Activated CD8-positive, alpha-beta memory T cell treated with anti-CD3 and anti-CD28 coated beads, Interleukin-2, amount 10 ng/mL, durations not matched to agents 7 days and 5 days (primary cell): ENCODE measurements around the gene LRRC75B. TPM values are rescaled to one million over a fixed set of nuclear protein-coding genes. Genes with fewer than 3 reads are reported as not detected.

Source experiments
- ATAC-seq: fragments of 150-1000 bp; cut with Tn5 transposase; one replicate; pipeline ENCODE4 v1.10.0; 2021; ENCODE audit warnings: moderate library complexity
- CTCF ChIA-PET: fragments of 350-600 bp; sonication (Branson Sonifier 250); formaldehyde crosslinking; loops from one replicate; lab custom pipeline; 2021; ENCODE audit warnings: antibody characterized with exemption; lab: Charles Lee
- DNase-seq: peaks from one replicate; pipeline ENCODE4 v3.0.0-alpha.2; 2020
- H3K27ac Mint-ChIP-seq: one replicate; pipeline ENCODE4 v1.8.0; 2021; ENCODE audit warnings: mild to moderate bottlenecking, mixed read lengths
- H3K27me3 Mint-ChIP-seq: one replicate; pipeline ENCODE4 v1.8.0; 2021; ENCODE audit warnings: mixed read lengths
- H3K36me3 Mint-ChIP-seq: one replicate; pipeline ENCODE4 v1.8.0; 2021; ENCODE audit warnings: mild to moderate bottlenecking, mixed read lengths
- H3K4me1 Mint-ChIP-seq: one replicate; pipeline ENCODE4 v1.8.0; 2021; ENCODE audit warnings: mixed read lengths
- H3K4me3 Mint-ChIP-seq: one replicate; pipeline ENCODE4 v1.8.0; 2021; ENCODE audit warnings: mild to moderate bottlenecking, moderate library complexity, mixed read lengths
- H3K9me3 Mint-ChIP-seq: one replicate; pipeline ENCODE4 v1.8.0; 2022; ENCODE audit warnings: low read depth, mixed read lengths
- total RNA-seq, 2 experiments: library from RNA; stranded (reverse); gene quantifications; one replicate each; pipeline ENCODE4 v1.2.3, GENCODE V29; 2021

The LRRC75B gene
- total RNA-seq, 2 experiments from 2014 or later, result 1.6 to 2.1 TPM

- peaks cover 3% of the 10 kb centered on the region for H3K27me3 Mint-ChIP-seq
- H3K9me3 Mint-ChIP-seq, result no peaks in the 10 kb centered on the region
- H3K27ac Mint-ChIP-seq, result no peak overlapping the region
- no peaks in the 10 kb centered on the region for H3K36me3 Mint-ChIP-seq
- DNase-seq, result no peak
- H3K4me1 Mint-ChIP-seq, result peaks cover 3% of the 10 kb centered on the region
- no peak overlapping the region for H3K4me3 Mint-ChIP-seq
- CTCF ChIA-PET, result interaction anchor here (0.9 kb wide), 1 partner anchor 9 kb away, joined by 3 read pairs; no protein-coding TSS in a partner anchor
- no peak for ATAC-seq
These were observed 5.6 kb downstream of the LRRC75B start for GRCh38 chr22:24587251-24587650.

- Mint-ChIP-seq H3K4me3 (no peak overlapping the region), H3K4me1 (no peaks in the 10 kb centered on the region), H3K36me3 (no peaks in the 10 kb centered on the region), H3K27ac (no peak overlapping the region), H3K9me3 (no peaks in the 10 kb centered on the region), H3K27me3 (no peaks in the 10 kb centered on the region)
- ATAC-seq, result no peak
- no peak for DNase-seq
- CTCF ChIA-PET, result interaction anchor here (0.8 kb wide), 1 partner anchor 1888 kb away, joined by 3 read pairs; no protein-coding TSS in a partner anchor
These were observed 6.8 kb downstream of the LRRC75B start for GRCh38 chr22:24585927-24586546.

GRCh38 chr22:24585461-24585860, 7.4 kb downstream of the LRRC75B start:
- no peak for DNase-seq
- no peak for ATAC-seq
- no peaks in the 10 kb centered on the region for H3K27me3 Mint-ChIP-seq
- H3K4me1 Mint-ChIP-seq, result no peaks in the 10 kb centered on the region
- H3K36me3 Mint-ChIP-seq, result no peaks in the 10 kb centered on the region
- no peak overlapping the region for H3K27ac Mint-ChIP-seq
- H3K4me3 Mint-ChIP-seq, result no peak overlapping the region
- CTCF ChIA-PET, result no interaction called here
- H3K9me3 Mint-ChIP-seq, result no peaks in the 10 kb centered on the region

GRCh38 chr22:24584871-24585411, 7.9 kb downstream of the LRRC75B start:
- H3K4me1 Mint-ChIP-seq, result no peaks in the 10 kb centered on the region
- H3K36me3 Mint-ChIP-seq, result no peaks in the 10 kb centered on the region
- H3K27me3 Mint-ChIP-seq, result no peaks in the 10 kb centered on the region
- ATAC-seq, result no peak
- no peak overlapping the region for H3K27ac Mint-ChIP-seq
- DNase-seq, result no peak
- H3K9me3 Mint-ChIP-seq, result no peaks in the 10 kb centered on the region
- CTCF ChIA-PET, result no interaction called here
- no peak overlapping the region for H3K4me3 Mint-ChIP-seq

- H3K27me3 Mint-ChIP-seq, result no peaks in the 10 kb centered on the region
- no peak for ATAC-seq
- H3K9me3 Mint-ChIP-seq, result no peaks in the 10 kb centered on the region
- H3K36me3 Mint-ChIP-seq, result no peaks in the 10 kb centered on the region
- no peaks in the 10 kb centered on the region for H3K4me1 Mint-ChIP-seq
- H3K27ac Mint-ChIP-seq, result no peak overlapping the region
- H3K4me3 Mint-ChIP-seq, result no peak overlapping the region
- CTCF ChIA-PET, result no interaction called here
- DNase-seq, result no peak
These were observed 8.6 kb downstream of the LRRC75B start for GRCh38 chr22:24584166-24584790.

- DNase-seq (no peak), ATAC-seq (peak; percentile 29)
- Mint-ChIP-seq H3K27ac (no peak overlapping the region), H3K36me3 (no peaks in the 10 kb centered on the region), H3K4me1 (no peaks in the 10 kb centered on the region), H3K4me3 (no peak overlapping the region), H3K9me3 (no peaks in the 10 kb centered on the region), H3K27me3 (no peaks in the 10 kb centered on the region)
- CTCF ChIA-PET, result no interaction called here
These were observed 9.4 kb downstream of the LRRC75B start for GRCh38 chr22:24583221-24584165.

- H3K4me3 Mint-ChIP-seq, result no peak overlapping the region
- no peaks in the 10 kb centered on the region for H3K9me3 Mint-ChIP-seq
- H3K27me3 Mint-ChIP-seq, result no peaks in the 10 kb centered on the region
- ATAC-seq, result no peak
- no peak overlapping the region for H3K27ac Mint-ChIP-seq
- H3K4me1 Mint-ChIP-seq, result no peaks in the 10 kb centered on the region
- CTCF ChIA-PET, result no interaction called here
- no peak for DNase-seq
- no peaks in the 10 kb centered on the region for H3K36me3 Mint-ChIP-seq
These were observed 10.6 kb downstream of the LRRC75B start for GRCh38 chr22:24582056-24582814.

GRCh38 chr22:24580276-24580675, 12.6 kb downstream of the LRRC75B start:
- no peaks in the 10 kb centered on the region for H3K4me1 Mint-ChIP-seq
- no peak overlapping the region for H3K27ac Mint-ChIP-seq
- no peak for DNase-seq
- H3K36me3 Mint-ChIP-seq, result no peaks in the 10 kb centered on the region
- CTCF ChIA-PET, result interaction anchor here (0.7 kb wide), 1 partner anchor 61 kb away, joined by 3 read pairs; no protein-coding TSS in a partner anchor
- no peak for ATAC-seq
- H3K27me3 Mint-ChIP-seq, result no peaks in the 10 kb centered on the region
- H3K4me3 Mint-ChIP-seq, result no peak overlapping the region
- H3K9me3 Mint-ChIP-seq, result no peaks in the 10 kb centered on the region

GRCh38 chr22:24579258-24579601, 13.6 kb downstream of the LRRC75B start:
- no peaks in the 10 kb centered on the region for H3K9me3 Mint-ChIP-seq
- H3K27me3 Mint-ChIP-seq, result no peaks in the 10 kb centered on the region
- H3K4me3 Mint-ChIP-seq, result no peak overlapping the region
- peaks cover 8% of the 10 kb centered on the region for H3K36me3 Mint-ChIP-seq
- no peak overlapping the region for H3K27ac Mint-ChIP-seq
- ATAC-seq, result no peak
- DNase-seq, result no peak
- H3K4me1 Mint-ChIP-seq, result no peaks in the 10 kb centered on the region
- CTCF ChIA-PET, result no interaction called here

- Mint-ChIP-seq H3K4me1 (no peaks in the 10 kb centered on the region), H3K27me3 (no peaks in the 10 kb centered on the region), H3K36me3 (peaks cover 10% of the 10 kb centered on the region), H3K4me3 (no peak overlapping the region), H3K27ac (no peak overlapping the region), H3K9me3 (no peaks in the 10 kb centered on the region)
- no peak for DNase-seq
- ATAC-seq, result no peak
- CTCF ChIA-PET, result interaction anchor here (0.9 to 1.5 kb wide), 2 partner anchors 9 to 12 kb away, joined by 3 read pairs; no protein-coding TSS in a partner anchor
These were observed 14.3 kb downstream of the LRRC75B start for GRCh38 chr22:24578355-24579257.

- Mint-ChIP-seq H3K4me1 (no peaks in the 10 kb centered on the region), H3K27ac (no peak overlapping the region), H3K9me3 (no peaks in the 10 kb centered on the region), H3K27me3 (no peaks in the 10 kb centered on the region), H3K36me3 (peaks cover 23% of the 10 kb centered on the region), H3K4me3 (no peak overlapping the region)
- CTCF ChIA-PET, result no interaction called here
- ATAC-seq (no peak), DNase-seq (no peak)
These were observed 16.1 kb downstream of the LRRC75B start for GRCh38 chr22:24576778-24577177.

GRCh38 chr22:24571266-24571665, 21.6 kb downstream of the LRRC75B start:
- Mint-ChIP-seq H3K4me1 (peaks cover 7% of the 10 kb centered on the region), H3K9me3 (no peaks in the 10 kb centered on the region), H3K27ac (peak overlapping the region; percentile 25), H3K36me3 (peaks cover 43% of the 10 kb centered on the region), H3K4me3 (no peak overlapping the region), H3K27me3 (no peaks in the 10 kb centered on the region)
- CTCF ChIA-PET, result no interaction called here
- ATAC-seq, result no peak
- DNase-seq, result no peak
